Activated CD4-positive, alpha-beta T cell treated with anti-CD3 and anti-CD28 coated beads, Interleukin-2, amount 10 ng/mL, durations not matched to agents 24 days and 14 days (primary cell): ENCODE measurements around the gene MUSTN1. TPM values are rescaled to one million over a fixed set of nuclear protein-coding genes. Genes with fewer than 3 reads are reported as not detected.

Experiments used
- DNase-seq: peaks from one replicate; pipeline ENCODE4 v3.0.0; 2022
- H3K27ac Mint-ChIP-seq: one replicate; pipeline ENCODE4 v1.8.0; 2022; ENCODE audit warnings: mild to moderate bottlenecking, mixed read lengths
- H3K27me3 Mint-ChIP-seq: one replicate; pipeline ENCODE4 v1.8.0; 2022; ENCODE audit warnings: mixed read lengths
- H3K36me3 Mint-ChIP-seq: one replicate; pipeline ENCODE4 v1.8.0; 2022; ENCODE audit warnings: low read depth, mild to moderate bottlenecking, mixed read lengths
- H3K4me1 Mint-ChIP-seq: one replicate; pipeline ENCODE4 v1.8.0; 2021; ENCODE audit warnings: mixed read lengths
- H3K4me3 Mint-ChIP-seq: one replicate; pipeline ENCODE4 v1.8.0; 2022; ENCODE audit warnings: mild to moderate bottlenecking, moderate library complexity, mixed read lengths
- H3K9me3 Mint-ChIP-seq: one replicate; pipeline ENCODE4 v1.8.0; 2021; ENCODE audit warnings: mixed read lengths
- intact Hi-C: fragments of 100-400 bp; cut with micrococcal nuclease; formaldehyde crosslinking; loops from one replicate; pipeline ENCODE4 v1.15.1; 2023
- total RNA-seq: library from RNA; stranded (reverse); gene quantifications from 2 replicates; pipeline ENCODE4 v1.2.3, GENCODE V29; 2022

The MUSTN1 gene
- total RNA-seq, 1 donor from 2014 or later: 0.54 TPM

GRCh38 chr3:52795298-52795900 lies 39.4 kb downstream of the MUSTN1 start:
- H3K27ac Mint-ChIP-seq: no peak overlapping the region
- no peaks in the 10 kb centered on the region for H3K36me3 Mint-ChIP-seq
- H3K4me1 Mint-ChIP-seq: peaks cover 3% of the 10 kb centered on the region
- no peaks in the 10 kb centered on the region for H3K9me3 Mint-ChIP-seq
- no peak for DNase-seq
- H3K27me3 Mint-ChIP-seq: no peaks in the 10 kb centered on the region
- no peak overlapping the region for H3K4me3 Mint-ChIP-seq
- intact Hi-C loops: no loop called here

- H3K36me3 Mint-ChIP-seq: no peaks in the 10 kb centered on the region
- no peaks in the 10 kb centered on the region for H3K27me3 Mint-ChIP-seq
- DNase-seq: no peak
- no peaks in the 10 kb centered on the region for H3K9me3 Mint-ChIP-seq
- no peak within 1 kb of the TSS for H3K27ac Mint-ChIP-seq
- peaks cover 3% of the 10 kb centered on the region for H3K4me1 Mint-ChIP-seq
- H3K4me3 Mint-ChIP-seq: no peak within 1 kb of the TSS
- intact Hi-C loops: no loop called here
These were observed 40.2 kb downstream of the MUSTN1 start, which contains the start of gene ITIH3 for GRCh38 chr3:52794612-52795099. TSS of gene ITIH3 (plus strand) at chr3:52794796. CDS start at chr3:52794804, 8 bp downstream.

- Mint-ChIP-seq H3K36me3 (no peaks in the 10 kb centered on the region), H3K4me1 (no peaks in the 10 kb centered on the region), H3K4me3 (no peak overlapping the region), H3K27ac (no peak overlapping the region), H3K27me3 (no peaks in the 10 kb centered on the region), H3K9me3 (no peaks in the 10 kb centered on the region)
- no peak for DNase-seq
- intact Hi-C loops: no loop called here
These were observed 40.9 kb downstream of the MUSTN1 start for GRCh38 chr3:52793702-52794611.

GRCh38 chr3:52792961-52793695 lies 41.7 kb downstream of the MUSTN1 start:
- no peak overlapping the region for H3K27ac Mint-ChIP-seq
- no peaks in the 10 kb centered on the region for H3K4me1 Mint-ChIP-seq
- no peaks in the 10 kb centered on the region for H3K27me3 Mint-ChIP-seq
- no peaks in the 10 kb centered on the region for H3K36me3 Mint-ChIP-seq
- intact Hi-C loops: no loop called here
- no peaks in the 10 kb centered on the region for H3K9me3 Mint-ChIP-seq
- no peak for DNase-seq
- H3K4me3 Mint-ChIP-seq: no peak overlapping the region

GRCh38 chr3:52792413-52792812 lies 42.4 kb downstream of the MUSTN1 start:
- intact Hi-C loops: no loop called here
- Mint-ChIP-seq H3K4me1 (no peaks in the 10 kb centered on the region), H3K4me3 (no peak overlapping the region), H3K36me3 (no peaks in the 10 kb centered on the region), H3K9me3 (no peaks in the 10 kb centered on the region), H3K27ac (no peak overlapping the region), H3K27me3 (no peaks in the 10 kb centered on the region)
- no peak for DNase-seq

- intact Hi-C loops: no loop called here
- no peaks in the 10 kb centered on the region for H3K36me3 Mint-ChIP-seq
- no peak overlapping the region for H3K27ac Mint-ChIP-seq
- H3K27me3 Mint-ChIP-seq: no peaks in the 10 kb centered on the region
- H3K4me3 Mint-ChIP-seq: no peak overlapping the region
- no peak for DNase-seq
- H3K9me3 Mint-ChIP-seq: no peaks in the 10 kb centered on the region
- no peaks in the 10 kb centered on the region for H3K4me1 Mint-ChIP-seq
These were observed 42.9 kb downstream of the MUSTN1 start for GRCh38 chr3:52791928-52792327.

GRCh38 chr3:52791366-52791765 lies 43.5 kb downstream of the MUSTN1 start:
- H3K27ac Mint-ChIP-seq: no peak overlapping the region
- H3K36me3 Mint-ChIP-seq: no peaks in the 10 kb centered on the region

GRCh38 chr3:52790741-52791140 lies 44.1 kb downstream of the MUSTN1 start:
- no peak overlapping the region for H3K4me3 Mint-ChIP-seq

More at GRCh38 chr3:52791366-52791765, 43.5 kb downstream of the MUSTN1 start:
- no peaks in the 10 kb centered on the region for H3K4me1 Mint-ChIP-seq
- no peaks in the 10 kb centered on the region for H3K9me3 Mint-ChIP-seq
- DNase-seq: no peak
- H3K4me3 Mint-ChIP-seq: no peak overlapping the region
- no peaks in the 10 kb centered on the region for H3K27me3 Mint-ChIP-seq
- intact Hi-C loops: no loop called here

GRCh38 chr3:52790337-52790736 lies 44.5 kb downstream of the MUSTN1 start:
- intact Hi-C loops: no loop called here
- Mint-ChIP-seq H3K9me3 (no peaks in the 10 kb centered on the region), H3K27me3 (no peaks in the 10 kb centered on the region), H3K4me1 (no peaks in the 10 kb centered on the region), H3K36me3 (no peaks in the 10 kb centered on the region), H3K27ac (no peak overlapping the region), H3K4me3 (no peak overlapping the region)
- no peak for DNase-seq

More at GRCh38 chr3:52790741-52791140, 44.1 kb downstream of the MUSTN1 start:
- H3K27me3 Mint-ChIP-seq: no peaks in the 10 kb centered on the region
- H3K9me3 Mint-ChIP-seq: no peaks in the 10 kb centered on the region
- DNase-seq: no peak
- no peaks in the 10 kb centered on the region for H3K36me3 Mint-ChIP-seq
- H3K27ac Mint-ChIP-seq: no peak overlapping the region
- intact Hi-C loops: no loop called here
- no peaks in the 10 kb centered on the region for H3K4me1 Mint-ChIP-seq

GRCh38 chr3:52789746-52790040 lies 45.1 kb downstream of the MUSTN1 start:
- no peaks in the 10 kb centered on the region for H3K36me3 Mint-ChIP-seq
- no peak overlapping the region for H3K27ac Mint-ChIP-seq
- H3K9me3 Mint-ChIP-seq: no peaks in the 10 kb centered on the region
- intact Hi-C loops: no loop called here
- DNase-seq: no peak
- no peak overlapping the region for H3K4me3 Mint-ChIP-seq
- no peaks in the 10 kb centered on the region for H3K4me1 Mint-ChIP-seq
- no peaks in the 10 kb centered on the region for H3K27me3 Mint-ChIP-seq

- H3K4me3 Mint-ChIP-seq: no peak overlapping the region
- H3K27me3 Mint-ChIP-seq: no peaks in the 10 kb centered on the region
- intact Hi-C loops: no loop called here
- DNase-seq: no peak
- no peaks in the 10 kb centered on the region for H3K9me3 Mint-ChIP-seq
- H3K4me1 Mint-ChIP-seq: no peaks in the 10 kb centered on the region
- no peak overlapping the region for H3K27ac Mint-ChIP-seq
- H3K36me3 Mint-ChIP-seq: no peaks in the 10 kb centered on the region
These were observed 45.7 kb downstream of the MUSTN1 start for GRCh38 chr3:52788890-52789745.

- peaks cover 4% of the 10 kb centered on the region for H3K27me3 Mint-ChIP-seq
- H3K9me3 Mint-ChIP-seq: no peaks in the 10 kb centered on the region
- H3K4me1 Mint-ChIP-seq: no peaks in the 10 kb centered on the region
- no peak overlapping the region for H3K4me3 Mint-ChIP-seq
- no peak overlapping the region for H3K27ac Mint-ChIP-seq
- DNase-seq: no peak
- intact Hi-C loops: no loop called here
- H3K36me3 Mint-ChIP-seq: no peaks in the 10 kb centered on the region
These were observed 46.9 kb downstream of the MUSTN1 start for GRCh38 chr3:52787672-52788625.
